T-helper 1 cell (primary cell): ENCODE measurements around the gene NUDT13.
"Not testable (repeated sequence)": the region's sequence is repeated elsewhere in the genome, so short reads cannot be mapped to it uniquely, and the experiment has no call there.

Experiments
- DNase-seq, 5 donors: peaks; one replicate each; pipeline ENCODE4 v3.0.0-alpha.2; 2012 to 2020

Gene NUDT13

DNA sequence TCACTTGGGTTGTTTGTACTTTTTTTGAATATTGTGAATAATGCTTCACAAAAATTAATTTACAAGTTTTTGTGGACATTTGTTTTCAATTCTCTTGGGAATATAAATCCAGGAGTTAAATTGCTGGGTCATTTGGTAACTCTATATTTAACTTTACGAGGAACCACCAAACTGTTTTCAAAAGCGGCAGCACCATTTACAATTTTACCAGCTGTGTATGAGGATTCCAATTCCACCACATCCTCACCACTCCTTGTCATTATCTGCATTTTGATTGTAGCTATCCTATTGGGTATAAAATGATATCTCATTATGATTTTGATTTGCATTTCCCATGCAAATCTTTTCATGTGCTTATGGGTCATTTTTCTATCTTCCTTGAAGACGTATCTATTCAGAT is 4.0 kb upstream of the NUDT13 start:
- no peak for DNase-seq

- DNase-seq, result not testable (repeated sequence)
These were observed 1.0 kb upstream of the NUDT13 start for GRCh38 chr10:73109248-73109652.

DNA sequence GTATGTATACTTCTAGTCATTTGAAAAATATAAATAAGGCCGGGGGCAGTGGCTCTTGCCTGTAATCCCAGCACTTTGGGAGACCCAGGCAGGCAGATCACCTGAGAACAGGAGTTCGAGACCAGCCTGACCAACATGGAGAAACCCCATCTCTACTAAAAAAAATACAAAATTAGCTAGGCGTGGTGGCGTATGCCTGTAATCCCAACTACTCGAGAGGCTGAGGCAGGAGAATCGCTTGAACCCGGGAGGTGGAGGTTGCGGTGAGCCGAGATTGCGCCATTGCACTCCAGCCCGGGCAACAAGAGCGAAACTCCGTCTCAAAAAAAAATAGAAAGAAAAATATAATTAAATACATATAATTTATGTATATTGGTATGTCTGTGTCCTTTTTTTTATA is 1.8 kb downstream of the NUDT13 start:
- DNase-seq, result not testable (repeated sequence)

DNA sequence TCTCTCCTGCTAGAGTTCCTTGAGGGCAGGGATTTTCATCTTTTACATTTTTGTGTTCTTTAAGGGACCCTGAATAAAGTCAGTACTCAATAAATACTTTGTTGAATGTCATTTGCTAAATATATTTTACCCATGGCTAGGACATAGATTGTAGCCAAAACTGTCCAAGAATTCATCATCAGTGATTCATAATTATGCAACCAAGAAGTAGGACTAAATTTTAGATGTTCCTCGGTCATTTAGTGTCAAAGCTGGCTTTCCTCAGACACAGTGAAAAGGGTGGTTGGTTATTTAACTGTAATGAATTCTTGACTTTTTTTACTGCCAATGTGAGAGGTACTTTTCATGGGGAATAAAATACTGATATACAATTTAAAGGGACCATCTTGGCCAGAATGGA is 3.3 kb downstream of the NUDT13 start:
- no peak for DNase-seq

- DNase-seq, result no peak
These were observed 5.8 kb downstream of the NUDT13 start for GRCh38 chr10:73116017-73116416.

GRCh38 chr10:73117976-73118743 is 7.9 kb downstream of the NUDT13 start:
- DNase-seq, result no peak

GRCh38 chr10:73119457-73119856 is 9.2 kb downstream of the NUDT13 start:
- no peak for DNase-seq

DNA sequence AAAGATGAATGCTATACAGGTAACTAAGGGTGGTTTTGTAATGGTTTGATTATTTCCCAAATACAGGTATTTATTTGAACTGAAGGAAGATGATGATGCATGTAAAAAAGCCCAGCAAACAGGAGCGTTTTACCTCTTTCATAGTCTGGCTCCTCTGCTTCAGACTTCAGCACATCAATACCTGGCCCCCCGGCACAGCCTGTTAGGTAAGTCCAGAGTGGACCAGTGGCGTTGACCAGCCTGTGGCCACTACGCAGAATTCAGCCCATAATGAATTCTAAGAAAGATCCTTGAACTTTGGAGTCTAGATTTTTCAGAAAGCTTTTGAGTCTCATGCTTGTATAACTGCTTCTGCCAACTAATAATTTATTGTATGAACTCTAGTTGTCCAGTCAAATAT is 9.7 kb downstream of the NUDT13 start:
- no peak for DNase-seq

GRCh38 chr10:73126343-73126742 is 16.1 kb downstream of the NUDT13 start:
- no peak for DNase-seq

GRCh38 chr10:73131301-73131700 is 21.0 kb downstream of the NUDT13 start:
- no peak for DNase-seq

- no peak for DNase-seq
These were observed 21.8 kb downstream of the NUDT13 start for GRCh38 chr10:73131913-73132686.

DNA sequence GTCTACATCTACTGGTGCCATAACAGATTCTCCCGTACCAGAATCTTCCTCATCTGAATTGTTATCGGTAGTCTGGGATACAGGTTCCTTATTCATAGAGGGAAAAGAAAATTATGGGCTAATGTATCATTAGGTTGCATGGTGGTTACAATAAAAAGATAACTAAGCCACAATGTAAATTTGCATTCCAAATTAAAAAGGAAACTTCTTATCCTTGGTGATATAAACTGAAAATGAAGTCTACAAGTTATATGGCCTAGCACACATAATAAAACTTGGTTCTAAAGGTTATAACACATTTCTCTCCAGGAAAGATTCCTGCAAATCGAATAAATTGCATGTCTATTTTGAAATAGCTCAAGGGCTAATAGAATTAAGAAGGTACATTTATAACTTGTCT is 24.5 kb downstream of the NUDT13 start:
- DNase-seq, result no peak

- DNase-seq, result no peak
These were observed 26.4 kb downstream of the NUDT13 start for GRCh38 chr10:73136627-73137026.

DNA sequence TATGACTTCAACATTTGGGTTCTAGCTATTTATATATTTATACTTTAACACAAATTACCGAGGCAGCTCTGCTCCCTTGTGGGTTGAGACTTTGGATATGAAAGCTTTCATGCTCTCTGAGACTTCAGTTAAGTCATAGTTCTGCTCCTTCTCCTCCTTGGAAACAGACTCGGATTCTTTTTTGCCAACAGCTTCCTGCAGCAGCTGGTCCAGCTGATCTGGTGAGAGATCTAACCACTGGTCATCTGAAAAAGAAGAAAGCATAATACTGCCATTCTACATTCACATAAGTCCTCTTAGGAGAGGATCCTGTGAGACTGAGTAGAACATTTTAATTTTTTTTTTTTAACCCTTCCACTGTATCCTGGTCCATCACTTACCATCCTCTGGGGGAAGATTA is 29.0 kb downstream of the NUDT13 start:
- no peak for DNase-seq

DNA sequence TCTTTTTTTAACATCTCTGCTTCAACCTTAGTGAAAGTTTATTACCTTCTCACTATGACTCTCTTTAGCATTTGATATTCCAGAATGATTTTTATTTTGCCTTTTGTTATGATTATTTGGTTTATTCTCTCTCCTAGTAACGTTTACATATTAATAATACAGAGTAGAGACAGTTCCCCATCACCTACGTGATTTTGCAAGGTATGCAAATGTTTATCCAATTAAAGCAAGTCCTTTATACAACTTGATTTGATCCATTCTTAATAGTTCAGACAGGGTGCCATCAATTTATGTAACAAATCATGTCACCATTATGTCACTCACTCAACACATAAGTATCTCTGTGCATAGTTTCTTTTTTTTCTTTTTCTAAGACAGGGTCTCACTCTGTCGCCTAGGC is 31.3 kb downstream of the NUDT13 start:
- no peak for DNase-seq

DNA sequence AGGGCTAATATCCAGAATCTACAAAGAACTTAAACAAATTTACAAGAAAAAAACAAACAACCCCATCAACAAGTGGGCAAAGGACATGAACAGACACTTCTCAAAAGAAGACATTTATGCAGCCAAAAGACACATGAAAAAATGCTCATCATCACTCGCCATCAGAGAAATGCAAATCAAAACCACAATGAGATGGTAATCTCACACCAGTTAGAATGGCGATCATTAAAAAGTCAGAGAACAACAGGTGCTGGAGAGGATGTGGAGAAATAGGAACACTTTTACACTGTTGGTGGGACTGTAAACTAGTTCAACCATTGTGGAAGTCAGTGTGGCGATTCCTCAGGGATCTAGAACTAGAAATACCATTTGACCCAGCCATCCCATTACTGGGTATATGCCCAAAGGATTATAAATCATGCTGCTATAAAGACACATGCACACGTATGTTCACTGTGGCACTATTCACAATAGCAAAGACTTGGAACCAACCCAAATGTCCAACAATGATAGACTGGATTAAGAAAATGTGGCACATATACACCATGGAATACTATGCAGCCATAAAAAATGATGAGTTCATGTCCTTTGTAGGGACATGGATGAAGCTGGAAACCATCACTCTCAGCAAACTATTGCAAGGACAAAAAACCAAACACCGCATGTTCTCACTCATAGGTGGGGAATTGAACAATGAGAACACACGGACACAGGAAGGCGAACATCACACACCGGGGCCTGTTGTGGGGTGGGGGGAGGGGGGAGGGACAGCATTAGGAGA is 40.6 kb downstream of the NUDT13 start:
- not testable (repeated sequence) for DNase-seq

DNA sequence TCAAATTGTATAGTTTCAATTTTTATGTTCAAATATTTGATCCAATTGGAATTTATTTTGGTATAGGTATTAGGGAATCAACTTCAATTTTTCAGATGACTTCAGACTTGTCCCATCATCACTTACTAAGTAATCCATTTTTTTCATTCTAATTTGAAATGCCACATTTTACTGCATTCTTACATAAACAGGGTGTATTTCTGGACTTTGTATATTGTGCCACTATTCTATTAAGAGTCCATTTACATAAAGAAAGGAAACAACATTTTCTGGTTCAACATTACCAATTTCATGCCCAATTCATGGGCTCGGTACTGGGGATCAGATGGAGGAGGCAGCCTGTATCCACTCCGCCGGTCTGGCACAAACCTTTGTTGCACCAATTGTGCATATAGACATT is 41.8 kb downstream of the NUDT13 start:
- no peak for DNase-seq

DNA sequence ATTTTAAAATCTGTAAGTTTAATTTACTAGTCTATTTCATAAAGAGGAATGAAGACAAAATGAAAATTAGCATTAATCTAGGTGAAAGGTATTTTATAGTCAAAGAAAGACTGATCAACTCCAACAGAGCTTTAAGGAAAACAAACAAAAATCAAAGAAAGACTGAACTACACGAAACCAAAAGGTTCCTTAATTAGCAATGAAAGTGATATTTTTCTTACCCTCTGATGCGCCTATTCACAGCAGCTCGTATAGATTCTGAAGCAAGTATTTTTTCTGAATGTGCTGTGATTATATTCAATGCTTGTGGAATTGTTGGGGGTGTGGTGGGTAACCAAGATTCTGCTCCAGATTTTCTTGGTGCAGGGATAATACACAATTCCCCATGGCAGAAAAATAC is 45.8 kb downstream of the NUDT13 start:
- DNase-seq, result no peak

DNA sequence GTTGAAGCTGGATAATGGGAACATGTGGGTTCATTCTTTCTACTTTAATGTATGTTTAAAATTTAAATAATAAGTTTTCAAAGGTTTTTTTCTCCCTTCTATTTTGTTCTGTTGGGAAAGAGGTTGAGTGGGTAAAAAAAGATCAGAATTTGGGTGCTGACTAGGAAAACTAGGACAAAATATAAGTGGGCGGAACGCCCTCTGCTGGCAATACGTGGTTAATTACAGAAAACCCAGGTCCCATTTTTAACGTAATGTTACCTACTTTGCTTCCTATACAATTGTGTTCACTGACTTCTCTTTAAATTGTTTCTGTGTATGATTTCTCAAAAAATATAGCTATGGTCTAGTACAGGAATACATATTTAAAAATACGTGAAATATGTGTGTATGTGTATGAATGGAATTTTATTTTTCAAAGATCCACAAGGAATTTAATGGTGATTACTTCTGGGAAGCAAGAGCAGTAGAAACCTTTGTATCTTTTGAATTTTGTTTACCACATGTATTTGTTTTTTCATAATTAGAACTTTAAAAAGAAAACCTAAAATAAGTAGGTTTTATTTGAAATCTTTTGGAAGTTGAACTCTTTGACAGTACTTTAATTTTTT is 48.9 kb downstream of the NUDT13 start:
- DNase-seq, result peak; percentile 12 to 50 (median 35)

DNA sequence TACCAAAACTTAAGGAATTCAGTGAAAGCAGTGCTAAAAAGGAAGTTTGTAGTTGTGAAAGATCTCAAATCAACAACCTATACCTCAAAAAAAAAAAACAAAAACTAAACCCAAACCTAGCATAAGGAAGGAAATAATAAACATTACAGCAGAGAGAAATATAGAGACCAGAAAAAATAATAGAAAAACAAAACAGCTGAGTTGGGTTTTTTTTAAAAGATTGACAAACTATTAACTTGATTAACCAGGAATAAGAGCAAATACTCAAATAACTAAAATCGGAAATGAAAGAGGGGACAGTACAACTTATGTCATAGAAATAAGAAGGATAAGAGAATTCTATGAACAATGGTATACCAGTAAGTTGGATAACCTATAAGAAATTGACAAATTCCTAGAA is 50.8 kb downstream of the NUDT13 start:
- no peak for DNase-seq

GRCh38 chr10:73161662-73162061 is 51.4 kb downstream of the NUDT13 start:
- DNase-seq, result no peak

DNA sequence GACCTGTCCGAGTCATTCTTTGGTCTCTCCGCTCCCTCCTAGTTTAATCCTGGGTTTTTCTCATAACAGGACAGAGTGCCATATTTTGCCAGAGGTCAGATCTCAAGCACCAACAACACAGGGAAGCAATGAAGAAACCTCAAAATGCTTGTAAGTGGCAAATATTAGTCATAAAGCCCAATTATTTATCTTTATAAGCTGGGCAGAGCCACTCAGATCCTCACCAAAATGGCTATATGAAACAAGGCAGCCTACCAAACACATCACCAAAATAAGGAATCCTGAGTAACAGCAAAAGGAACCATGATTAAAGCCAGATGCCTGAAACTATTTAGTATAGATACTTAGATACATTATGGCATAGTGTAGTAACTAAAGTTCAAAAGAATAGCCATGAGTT is 52.8 kb downstream of the NUDT13 start:
- no peak for DNase-seq

DNA sequence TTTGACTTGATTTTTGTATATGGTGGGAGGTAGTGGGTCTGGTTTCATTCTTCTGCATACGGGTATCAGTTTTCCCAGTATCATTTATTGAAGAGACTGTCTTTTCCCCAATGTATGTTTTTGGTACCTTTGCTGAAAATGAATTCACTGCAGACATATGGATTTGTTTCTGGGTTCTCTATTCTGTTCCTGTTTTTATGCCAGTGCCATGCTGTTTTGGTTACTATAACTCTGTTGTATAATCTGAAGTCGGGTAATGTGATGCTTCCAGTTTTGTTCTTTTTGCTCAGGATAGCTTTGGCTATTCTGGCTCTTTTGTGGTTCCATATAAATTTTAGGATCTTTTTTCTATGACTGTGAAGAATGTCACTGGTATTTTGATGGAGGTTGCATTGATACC is 56.7 kb downstream of the NUDT13 start:
- DNase-seq, result no peak
